AG09319 (cell line): Measurements from ENCODE around the gene CACNA1E.

Experiments
- DNase-seq: peaks from one replicate; pipeline ENCODE4 v3.0.0-alpha.2; 2010; ENCODE audit warnings: low read depth; ENCODE audit errors: extremely low read depth
- TF ChIP-seq, protein P1 (sequence below): IDR thresholded peaks from 2 replicates; pipeline ENCODE4 v1.5.1; 2011; ENCODE audit warnings: low read depth, mild to moderate bottlenecking, inconsistent platforms, low read length, moderate library complexity

Gene CACNA1E

DNA sequence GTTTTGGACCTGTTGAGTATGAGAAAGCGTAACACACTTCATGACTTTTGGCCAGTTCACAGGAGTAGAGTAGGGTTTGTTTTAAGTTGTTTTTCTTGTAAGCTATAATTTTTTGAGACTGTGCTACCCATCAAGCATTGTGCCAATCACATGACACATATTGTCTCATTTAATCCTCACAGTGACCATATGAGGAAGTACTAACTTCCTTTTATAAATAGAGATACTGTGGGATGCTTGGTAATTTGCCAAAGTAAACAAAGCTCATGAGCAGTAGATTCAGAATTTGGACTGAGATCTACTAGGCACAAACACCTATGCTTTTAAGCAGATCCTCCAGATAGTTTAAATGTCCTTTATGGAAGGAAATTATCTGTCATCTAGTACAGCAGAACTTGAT, 178.3 kb downstream of the CACNA1E start:
- TF ChIP-seq, protein P1, sequence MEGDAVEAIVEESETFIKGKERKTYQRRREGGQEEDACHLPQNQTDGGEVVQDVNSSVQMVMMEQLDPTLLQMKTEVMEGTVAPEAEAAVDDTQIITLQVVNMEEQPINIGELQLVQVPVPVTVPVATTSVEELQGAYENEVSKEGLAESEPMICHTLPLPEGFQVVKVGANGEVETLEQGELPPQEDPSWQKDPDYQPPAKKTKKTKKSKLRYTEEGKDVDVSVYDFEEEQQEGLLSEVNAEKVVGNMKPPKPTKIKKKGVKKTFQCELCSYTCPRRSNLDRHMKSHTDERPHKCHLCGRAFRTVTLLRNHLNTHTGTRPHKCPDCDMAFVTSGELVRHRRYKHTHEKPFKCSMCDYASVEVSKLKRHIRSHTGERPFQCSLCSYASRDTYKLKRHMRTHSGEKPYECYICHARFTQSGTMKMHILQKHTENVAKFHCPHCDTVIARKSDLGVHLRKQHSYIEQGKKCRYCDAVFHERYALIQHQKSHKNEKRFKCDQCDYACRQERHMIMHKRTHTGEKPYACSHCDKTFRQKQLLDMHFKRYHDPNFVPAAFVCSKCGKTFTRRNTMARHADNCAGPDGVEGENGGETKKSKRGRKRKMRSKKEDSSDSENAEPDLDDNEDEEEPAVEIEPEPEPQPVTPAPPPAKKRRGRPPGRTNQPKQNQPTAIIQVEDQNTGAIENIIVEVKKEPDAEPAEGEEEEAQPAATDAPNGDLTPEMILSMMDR, result no peak
- no peak for DNase-seq

DNA sequence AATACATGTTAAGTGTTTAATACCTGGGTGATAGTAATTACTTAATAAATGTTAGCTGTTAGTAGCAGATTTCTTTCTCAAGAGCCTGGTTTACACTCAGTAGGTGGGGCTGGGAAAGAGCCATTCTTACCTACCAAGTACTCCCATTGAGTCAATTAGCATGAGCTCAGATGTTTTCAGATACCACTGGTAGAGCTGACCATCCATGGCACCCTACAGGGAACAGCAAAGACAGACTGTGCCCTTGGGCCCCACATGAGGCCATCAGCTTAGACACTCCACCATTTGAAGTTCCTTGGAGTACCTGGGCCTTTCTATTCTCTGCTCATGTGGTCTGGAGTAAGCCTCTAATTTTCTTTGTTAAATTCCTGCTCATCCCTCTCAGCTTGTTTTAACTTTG, 179.3 kb downstream of the CACNA1E start:
- DNase-seq, result no peak
- TF ChIP-seq, protein P1, result no peak

DNA sequence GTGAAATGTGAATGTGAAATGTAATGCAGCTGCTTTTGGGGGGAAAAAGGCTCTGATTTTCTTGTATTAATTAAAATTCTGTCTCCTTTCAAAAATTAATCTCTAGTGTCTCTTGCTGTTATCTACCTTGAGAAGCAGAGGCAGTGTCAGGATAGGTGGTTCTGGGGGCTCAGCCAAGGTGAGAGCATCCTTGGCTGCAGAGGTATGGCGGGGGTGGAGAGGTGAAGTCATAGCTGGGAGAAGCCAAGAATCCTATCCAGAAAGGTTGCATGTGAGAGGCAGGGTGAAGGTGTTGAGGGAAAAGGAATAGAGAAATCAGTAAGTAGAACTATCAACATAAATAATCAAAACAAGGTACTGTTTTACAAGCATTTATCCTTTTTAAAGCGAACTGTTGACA, 181.2 kb downstream of the CACNA1E start:
- DNase-seq, result no peak
- TF ChIP-seq, protein P1, result no peak

DNA sequence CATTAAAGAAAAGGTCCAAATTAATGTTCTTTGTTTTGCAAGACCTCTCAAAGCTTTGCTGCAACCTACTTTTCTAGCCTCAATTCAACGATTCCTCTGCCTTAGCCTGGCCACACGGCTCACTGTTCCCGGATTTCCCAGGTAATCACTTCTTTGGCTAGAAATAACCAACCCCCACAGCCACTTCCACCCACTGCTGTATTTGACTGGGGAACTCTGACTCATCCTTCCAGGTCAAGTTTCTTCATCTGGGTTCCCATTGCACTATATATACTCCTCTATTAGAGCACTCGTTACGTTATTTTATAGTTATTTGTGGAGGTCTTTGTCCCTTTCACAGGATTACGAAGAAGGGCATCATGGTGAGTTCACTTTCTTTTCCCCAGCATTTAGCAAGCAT, 185.9 kb downstream of the CACNA1E start:
- DNase-seq, result no peak
- TF ChIP-seq, protein P1, result no peak

DNA sequence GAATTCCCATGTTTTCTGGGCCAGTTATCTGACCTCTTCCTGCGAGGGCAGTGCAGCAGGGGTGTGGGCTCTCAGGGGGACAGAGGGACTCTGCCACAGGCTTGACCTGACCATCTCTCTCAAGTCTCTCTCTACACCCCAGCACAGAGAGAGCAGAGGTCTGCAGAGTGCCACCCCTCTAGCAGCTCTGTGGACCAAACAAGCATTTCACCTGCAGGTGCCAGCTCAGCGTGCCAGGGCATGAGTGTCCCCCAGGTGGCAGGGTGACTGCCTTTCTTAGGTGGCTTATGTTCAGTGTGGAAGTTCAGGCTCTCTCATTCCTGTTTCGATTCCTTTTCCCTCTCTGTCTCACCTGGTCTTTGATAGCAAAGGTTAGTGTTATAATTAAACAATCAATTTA, 191.3 kb downstream of the CACNA1E start:
- TF ChIP-seq, protein P1, result no peak
- no peak for DNase-seq

DNA sequence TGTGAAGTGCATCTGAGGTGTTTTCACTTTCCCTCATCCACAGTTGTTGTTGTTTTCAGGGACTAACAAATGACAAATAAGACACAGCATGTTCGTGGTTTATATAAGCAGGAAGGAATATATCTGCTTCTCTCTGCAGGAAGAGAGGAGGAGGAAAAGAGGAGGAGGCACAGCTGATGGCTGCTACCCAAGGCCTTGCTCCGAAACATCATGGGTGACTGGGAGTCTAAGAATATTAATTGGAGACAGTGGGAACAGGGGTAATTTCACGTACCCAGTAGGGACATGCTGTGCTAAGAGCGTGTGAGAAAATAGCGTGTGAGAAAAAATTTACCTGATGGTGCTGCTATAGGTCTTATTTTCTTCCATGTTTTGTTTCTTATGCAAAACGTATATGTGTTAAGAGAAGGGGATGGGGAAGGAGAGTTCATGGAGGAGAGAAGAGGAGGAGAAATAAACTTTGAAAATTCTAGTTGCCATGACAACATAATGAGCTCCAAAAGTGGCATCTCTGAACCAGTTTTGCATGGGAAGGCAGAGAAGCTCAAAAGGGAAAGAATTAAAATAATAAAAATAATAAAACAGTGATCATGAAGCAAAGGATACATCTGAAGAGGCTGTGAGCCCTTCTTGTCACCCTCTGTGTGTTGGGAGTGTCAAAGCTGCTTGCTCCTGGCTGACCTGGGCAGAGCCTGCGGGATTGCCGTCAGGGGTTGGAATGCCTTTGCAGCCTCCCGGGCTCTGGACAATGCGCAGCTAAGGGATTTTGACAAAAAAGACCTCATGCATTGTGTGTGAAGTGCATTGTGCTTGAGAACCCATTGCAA, 192.0 kb downstream of the CACNA1E start:
- DNase-seq, result no peak
- TF ChIP-seq, protein P1, result no peak

DNA sequence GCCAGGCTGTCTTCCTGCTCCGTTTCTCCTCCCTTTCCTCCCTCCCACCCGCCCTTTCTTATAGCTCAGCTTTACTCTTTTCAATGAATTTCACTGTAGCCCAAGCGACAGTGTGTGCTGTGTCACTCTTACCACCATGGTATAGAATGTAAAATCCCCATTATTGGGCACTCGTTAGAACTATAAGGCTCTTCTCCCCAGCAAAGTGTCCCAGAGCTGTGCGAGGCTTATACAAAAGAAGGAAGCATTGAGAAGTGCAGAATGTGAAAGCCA, 192.5 kb downstream of the CACNA1E start:
- DNase-seq, result no peak
- TF ChIP-seq, protein P1, result no peak
